GM12874 (cell line): ENCODE results near the gene SCGB1D4.

Source experiments
- TF ChIP-seq, protein P1 (sequence below): IDR thresholded peaks from 2 replicates; pipeline ENCODE4 v1.5.1; 2011; ENCODE audit warnings: low read depth, mild to moderate bottlenecking, control low read depth, low read length, moderate library complexity; ENCODE audit not compliant: insufficient read depth

The SCGB1D4 gene

DNA sequence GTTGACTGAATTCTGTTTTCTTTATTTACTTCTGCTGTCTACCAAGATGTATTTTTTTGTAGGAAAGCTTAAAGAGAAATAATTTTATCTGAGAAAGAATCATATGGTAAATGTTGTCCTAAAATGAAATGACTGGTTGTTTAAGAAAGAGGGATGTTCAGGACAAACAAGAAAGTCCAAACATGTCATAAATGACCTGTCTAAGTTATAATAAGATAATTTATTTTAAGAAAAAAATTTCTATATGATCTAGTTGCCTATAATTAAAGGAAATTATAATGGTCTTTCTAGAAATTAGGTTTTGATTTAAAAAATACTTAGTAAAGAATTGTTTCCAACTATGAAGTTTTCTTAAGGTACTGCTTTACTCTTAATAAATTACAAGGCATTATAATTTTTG is 18.4 kb downstream of the SCGB1D4 start:
- TF ChIP-seq, protein P1, sequence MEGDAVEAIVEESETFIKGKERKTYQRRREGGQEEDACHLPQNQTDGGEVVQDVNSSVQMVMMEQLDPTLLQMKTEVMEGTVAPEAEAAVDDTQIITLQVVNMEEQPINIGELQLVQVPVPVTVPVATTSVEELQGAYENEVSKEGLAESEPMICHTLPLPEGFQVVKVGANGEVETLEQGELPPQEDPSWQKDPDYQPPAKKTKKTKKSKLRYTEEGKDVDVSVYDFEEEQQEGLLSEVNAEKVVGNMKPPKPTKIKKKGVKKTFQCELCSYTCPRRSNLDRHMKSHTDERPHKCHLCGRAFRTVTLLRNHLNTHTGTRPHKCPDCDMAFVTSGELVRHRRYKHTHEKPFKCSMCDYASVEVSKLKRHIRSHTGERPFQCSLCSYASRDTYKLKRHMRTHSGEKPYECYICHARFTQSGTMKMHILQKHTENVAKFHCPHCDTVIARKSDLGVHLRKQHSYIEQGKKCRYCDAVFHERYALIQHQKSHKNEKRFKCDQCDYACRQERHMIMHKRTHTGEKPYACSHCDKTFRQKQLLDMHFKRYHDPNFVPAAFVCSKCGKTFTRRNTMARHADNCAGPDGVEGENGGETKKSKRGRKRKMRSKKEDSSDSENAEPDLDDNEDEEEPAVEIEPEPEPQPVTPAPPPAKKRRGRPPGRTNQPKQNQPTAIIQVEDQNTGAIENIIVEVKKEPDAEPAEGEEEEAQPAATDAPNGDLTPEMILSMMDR, result no peak

DNA sequence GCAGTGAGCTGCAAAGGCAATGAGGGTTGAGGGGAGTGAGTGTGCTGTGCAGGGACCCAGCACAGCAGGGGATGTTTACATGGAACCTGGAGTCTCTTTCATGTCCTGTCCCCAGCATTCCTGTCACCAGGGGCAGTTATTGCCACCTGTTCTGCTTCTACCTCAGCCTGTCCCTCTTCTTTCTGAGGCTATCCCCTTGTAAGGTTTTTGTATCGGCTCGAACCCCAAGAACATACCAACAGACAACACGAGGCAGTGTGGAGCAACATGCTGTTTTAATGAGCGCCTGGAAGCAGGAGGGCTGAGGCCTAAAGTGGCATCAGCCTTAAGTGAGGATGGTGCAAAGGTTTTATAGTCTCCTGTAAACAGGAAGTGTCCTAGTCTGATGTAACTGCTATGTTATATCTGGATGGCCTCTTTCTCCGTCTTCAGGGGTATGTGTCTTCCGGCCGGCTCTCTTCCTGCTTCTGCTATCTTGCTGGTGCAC is 25.0 kb downstream of the SCGB1D4 start:
- TF ChIP-seq, protein P1, result no peak

DNA sequence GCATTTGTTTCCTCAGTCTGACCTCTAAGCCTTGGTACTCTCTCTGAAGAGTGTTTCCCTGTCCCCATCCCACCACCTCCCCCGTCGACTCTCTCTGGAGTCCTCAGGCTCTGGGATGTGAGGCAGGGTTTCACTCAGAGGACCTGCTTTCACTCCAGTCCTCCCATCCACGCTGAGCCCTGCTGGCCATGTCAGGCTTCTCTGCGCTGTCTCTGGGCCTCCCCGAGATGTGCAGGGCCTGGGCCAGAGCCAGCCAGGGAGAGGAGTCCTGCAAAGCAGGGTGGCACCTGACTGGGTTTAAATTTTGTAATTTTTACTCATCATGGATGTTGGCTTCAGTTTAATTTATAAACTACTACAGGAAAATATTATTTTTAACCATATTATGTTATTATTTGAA is 25.6 kb downstream of the SCGB1D4 start:
- TF ChIP-seq, protein P1, result no peak

DNA sequence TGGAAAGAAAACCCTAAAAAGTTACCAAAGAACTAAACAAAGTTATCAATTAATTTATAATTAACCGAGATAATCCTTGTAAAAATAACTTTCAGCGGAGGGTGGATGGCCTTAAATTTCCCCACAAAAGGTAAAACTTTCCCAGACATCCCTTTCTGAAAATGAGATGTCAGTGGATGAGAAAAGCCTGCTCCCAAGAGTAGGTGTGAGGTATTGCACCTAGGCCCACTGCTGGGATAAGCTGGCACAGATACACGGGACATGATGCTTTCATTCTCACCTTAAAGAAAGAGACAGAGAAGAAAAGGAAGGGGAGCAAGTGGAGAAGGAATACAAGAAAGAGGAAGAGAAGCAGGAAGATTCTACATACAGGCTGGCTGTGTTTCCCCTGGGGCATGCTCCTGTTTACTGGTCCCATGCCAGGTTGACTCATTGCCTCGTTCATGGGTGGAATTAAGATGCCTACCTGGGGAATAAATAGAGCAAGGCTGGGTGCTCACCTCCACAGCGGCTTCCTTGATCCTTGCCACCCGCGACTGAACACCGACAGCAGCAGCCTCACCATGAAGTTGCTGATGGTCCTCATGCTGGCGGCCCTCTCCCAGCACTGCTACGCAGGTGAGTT is 29.1 kb downstream of the SCGB1D4 start, which contains the start of gene SCGB2A2:
TSS of gene SCGB2A2 (plus strand) at position 505 of the 625 bp plus-strand sequence. CDS start at position 564, 59 bp downstream.
- TF ChIP-seq, protein P1, result peak; percentile 12; the same call in 1 of the 2 replicates

DNA sequence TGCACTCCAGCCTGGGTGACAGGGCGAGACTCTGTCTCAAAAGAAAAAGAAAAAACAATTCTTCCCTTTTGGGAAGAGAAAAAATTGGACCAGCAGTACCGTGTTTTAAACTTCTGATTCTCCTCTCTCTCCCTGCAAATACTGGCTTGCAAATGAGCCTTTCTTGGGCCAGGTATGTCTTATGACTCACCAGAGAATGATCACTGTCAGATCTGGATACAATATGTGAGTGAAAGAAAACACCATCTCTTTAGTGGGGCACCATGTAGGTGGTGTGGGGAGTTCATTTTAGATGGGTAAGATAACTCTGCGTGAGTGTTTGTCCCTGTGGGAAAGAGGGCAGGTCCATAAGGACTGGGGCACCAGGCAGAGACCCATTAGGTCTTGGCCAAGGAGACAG is 31.3 kb downstream of the SCGB1D4 start:
- TF ChIP-seq, protein P1, result no peak

DNA sequence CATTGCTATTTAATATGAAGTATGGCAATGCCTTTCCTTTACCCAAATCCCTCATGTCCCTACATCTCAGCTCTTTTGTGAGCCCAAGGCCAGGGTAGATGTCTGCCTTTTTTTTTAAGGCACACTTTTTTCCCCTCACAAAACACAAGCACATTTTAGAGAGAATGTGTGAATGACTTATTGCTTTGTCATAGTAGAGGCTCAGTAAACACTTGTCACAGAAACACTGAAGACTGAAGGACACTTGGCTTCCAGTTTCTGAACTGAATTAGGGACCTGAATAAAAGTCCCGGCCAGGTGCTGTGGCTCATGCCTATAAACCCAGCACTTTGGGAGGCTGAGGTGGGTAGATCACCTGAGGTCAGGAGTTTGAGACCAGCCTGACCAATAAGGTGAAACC is 31.8 kb downstream of the SCGB1D4 start:
- TF ChIP-seq, protein P1, result no peak

DNA sequence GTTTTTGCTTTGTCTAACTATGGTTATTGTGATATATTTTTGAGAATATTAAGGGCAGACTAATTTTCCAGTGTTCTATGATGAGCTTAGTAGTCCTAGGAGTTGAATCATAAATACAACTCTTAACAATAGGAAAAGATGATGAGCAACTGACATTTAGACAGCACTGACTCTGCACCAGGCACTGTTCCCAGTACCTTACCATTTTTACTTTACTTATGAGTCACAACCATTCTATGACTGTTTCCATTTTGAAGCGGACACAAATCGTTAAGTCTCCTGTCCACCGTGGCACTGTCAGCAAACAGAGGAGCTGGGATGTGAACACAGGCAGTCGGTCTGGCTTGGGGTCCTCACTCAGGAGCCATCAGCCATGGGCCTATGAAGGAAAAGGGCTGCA is 32.3 kb downstream of the SCGB1D4 start:
- TF ChIP-seq, protein P1, result no peak

DNA sequence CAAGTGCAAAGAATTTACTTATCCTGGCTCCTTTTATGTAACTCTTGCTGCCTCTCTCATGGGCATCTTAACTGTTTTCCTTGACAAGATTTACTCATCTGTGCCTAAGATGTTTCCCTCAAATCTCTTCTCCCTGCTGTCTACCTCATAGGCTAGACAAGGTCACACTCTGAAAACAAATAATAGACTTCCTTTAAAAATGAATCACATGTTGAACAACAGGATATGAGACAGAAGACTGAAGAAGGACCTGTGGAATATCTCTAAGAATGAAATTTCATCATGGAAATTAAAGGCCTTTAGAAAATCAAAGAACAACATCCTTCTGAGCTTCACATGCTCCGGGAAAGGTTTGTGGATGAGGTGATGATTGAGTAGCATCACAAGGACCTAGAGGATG is 34.9 kb downstream of the SCGB1D4 start:
- TF ChIP-seq, protein P1, result no peak
